ENCODE measurements around the gene PSKH1.
A peak's percentile ranks its signal among the peaks of the same experiment; 100 is the strongest.
"Not testable (repeated sequence)": the region's sequence is repeated elsewhere in the genome, so short reads cannot be mapped to it uniquely, and the experiment has no call there.

The PSKH1 gene

GRCh38 chr16:67964477-67965131 lies 71.5 kb downstream of the PSKH1 start:
- no peak for DNase-seq

GRCh38 chr16:67965668-67966548 lies 72.9 kb downstream of the PSKH1 start:
- DNase-seq: no peak

- DNase-seq: no peak
These were observed 73.6 kb downstream of the PSKH1 start for GRCh38 chr16:67966549-67967182.

GRCh38 chr16:67967183-67967957 lies 74.3 kb downstream of the PSKH1 start:
- DNase-seq: peak; percentile 40

- DNase-seq: peak; percentile 31
These were observed 74.9 kb downstream of the PSKH1 start for GRCh38 chr16:67967958-67968399.

- DNase-seq: peak; percentile 91
These were observed 75.6 kb downstream of the PSKH1 start, which contains the start of gene SLC12A4 for GRCh38 chr16:67968400-67969253. SLC12A4 (minus strand) TSS chr16:67968637; CDS start chr16:67968553, 84 bp downstream.

GRCh38 chr16:67969254-67970039 lies 76.4 kb downstream of the PSKH1 start:
- DNase-seq: peak; percentile 37

GRCh38 chr16:67971111-67971510 lies 78.1 kb downstream of the PSKH1 start:
- DNase-seq: no peak

GRCh38 chr16:67972285-67972684 lies 79.2 kb downstream of the PSKH1 start:
- DNase-seq: not testable (repeated sequence)

GRCh38 chr16:67975321-67976105 lies 82.5 kb downstream of the PSKH1 start:
- DNase-seq: no peak

GRCh38 chr16:67976205-67976604 lies 83.2 kb downstream of the PSKH1 start:
- DNase-seq: no peak

GRCh38 chr16:67977005-67977404 lies 84.0 kb downstream of the PSKH1 start:
- DNase-seq: no peak

- DNase-seq: no peak
These were observed 84.6 kb downstream of the PSKH1 start for GRCh38 chr16:67977469-67978227.

Measured in CD4-positive, alpha-beta T cell treated with Interleukin-17A for 1 hour (primary cell).